ENCODE data around the gene TSC22D4.
"Not testable (repeated sequence)": the region's sequence is repeated elsewhere in the genome, so short reads cannot be mapped to it uniquely, and the experiment has no call there.

Gene TSC22D4

GRCh38 chr7:100443096-100443840 lies 35.7 kb downstream of the TSC22D4 start:
- DNase-seq (ENCODE audit: low read depth), result no peak

GRCh38 chr7:100441641-100442535 lies 37.1 kb downstream of the TSC22D4 start:
- no peak for DNase-seq (ENCODE audit: low read depth)

- not testable (repeated sequence) for DNase-seq (ENCODE audit: low read depth)
Observed at GRCh38 chr7:100439244-100439643, 39.8 kb downstream of the TSC22D4 start.

GRCh38 chr7:100438731-100439130 lies 40.3 kb downstream of the TSC22D4 start:
- not testable (repeated sequence) for DNase-seq (ENCODE audit: low read depth)

GRCh38 chr7:100438172-100438571 lies 40.8 kb downstream of the TSC22D4 start:
- DNase-seq (ENCODE audit: low read depth), result no peak

- no peak for DNase-seq (ENCODE audit: low read depth)
Observed at GRCh38 chr7:100437150-100438100, 41.6 kb downstream of the TSC22D4 start.

- no peak for DNase-seq (ENCODE audit: low read depth)
Observed at GRCh38 chr7:100435401-100436304, 43.4 kb downstream of the TSC22D4 start.

- DNase-seq (ENCODE audit: low read depth), result no peak
Observed at GRCh38 chr7:100434297-100435144, 44.5 kb downstream of the TSC22D4 start.

- DNase-seq (ENCODE audit: low read depth), result no peak
Observed at GRCh38 chr7:100433592-100434296, 45.3 kb downstream of the TSC22D4 start.

GRCh38 chr7:100433276-100433591 lies 45.8 kb downstream of the TSC22D4 start:
- no peak for DNase-seq (ENCODE audit: low read depth)

- DNase-seq (ENCODE audit: low read depth), result no peak
Observed at GRCh38 chr7:100432621-100433275, 46.3 kb downstream of the TSC22D4 start.

- DNase-seq (ENCODE audit: low read depth), result no peak
Observed at GRCh38 chr7:100432053-100432452, 47.0 kb downstream of the TSC22D4 start.

GRCh38 chr7:100431286-100431735 lies 47.7 kb downstream of the TSC22D4 start:
- DNase-seq (ENCODE audit: low read depth), result no peak

- no peak for DNase-seq (ENCODE audit: low read depth)
Observed at GRCh38 chr7:100430493-100431285, 48.3 kb downstream of the TSC22D4 start.

- DNase-seq (ENCODE audit: low read depth), result peak; percentile 69
Observed at GRCh38 chr7:100429637-100430492, 49.1 kb downstream of the TSC22D4 start, which contains the start of gene MEPCE. TSS of gene MEPCE (plus strand) at chr7:100429831. CDS start at chr7:100430019, 188 bp downstream.

- DNase-seq (ENCODE audit: low read depth), result peak; percentile 93
Observed at GRCh38 chr7:100428967-100429636, 49.9 kb downstream of the TSC22D4 start.
